GM21360 (cell line): Measurements from ENCODE around the gene NFAM1.

Experiments used
- ATAC-seq: cut with Tn5 transposase; IDR thresholded peaks from one replicate; pipeline ENCODE4 v1.9.1; 2021; ENCODE audit warnings: mild to moderate bottlenecking, moderate library complexity; ENCODE audit not compliant: unreplicated experiment

Gene NFAM1

DNA sequence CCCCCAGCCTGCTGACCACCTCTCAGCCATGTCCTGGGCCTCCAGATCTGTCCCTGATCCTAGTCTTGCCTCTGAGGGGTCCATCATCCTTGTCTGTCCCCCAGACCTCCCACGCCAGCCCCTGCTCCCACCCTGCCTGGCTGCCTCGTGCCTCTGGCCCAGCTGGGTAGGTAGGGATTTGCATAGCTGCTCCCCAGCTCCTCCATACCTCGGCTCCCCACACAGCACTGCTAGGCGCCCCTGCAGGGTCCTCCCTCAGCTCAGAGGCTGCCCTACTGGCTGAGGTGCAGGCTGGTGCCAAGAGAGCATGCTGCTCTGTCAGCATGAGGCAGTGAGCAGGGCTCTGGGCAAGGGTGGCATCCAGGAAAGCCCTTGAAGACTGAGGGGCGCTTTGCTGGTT is 47.7 kb downstream of the NFAM1 start:
- ATAC-seq = no peak

GRCh38 chr22:42383851-42384417 is 48.3 kb downstream of the NFAM1 start:
- no peak for ATAC-seq

- no peak for ATAC-seq
These were observed 48.9 kb downstream of the NFAM1 start for GRCh38 chr22:42383287-42383686.

DNA sequence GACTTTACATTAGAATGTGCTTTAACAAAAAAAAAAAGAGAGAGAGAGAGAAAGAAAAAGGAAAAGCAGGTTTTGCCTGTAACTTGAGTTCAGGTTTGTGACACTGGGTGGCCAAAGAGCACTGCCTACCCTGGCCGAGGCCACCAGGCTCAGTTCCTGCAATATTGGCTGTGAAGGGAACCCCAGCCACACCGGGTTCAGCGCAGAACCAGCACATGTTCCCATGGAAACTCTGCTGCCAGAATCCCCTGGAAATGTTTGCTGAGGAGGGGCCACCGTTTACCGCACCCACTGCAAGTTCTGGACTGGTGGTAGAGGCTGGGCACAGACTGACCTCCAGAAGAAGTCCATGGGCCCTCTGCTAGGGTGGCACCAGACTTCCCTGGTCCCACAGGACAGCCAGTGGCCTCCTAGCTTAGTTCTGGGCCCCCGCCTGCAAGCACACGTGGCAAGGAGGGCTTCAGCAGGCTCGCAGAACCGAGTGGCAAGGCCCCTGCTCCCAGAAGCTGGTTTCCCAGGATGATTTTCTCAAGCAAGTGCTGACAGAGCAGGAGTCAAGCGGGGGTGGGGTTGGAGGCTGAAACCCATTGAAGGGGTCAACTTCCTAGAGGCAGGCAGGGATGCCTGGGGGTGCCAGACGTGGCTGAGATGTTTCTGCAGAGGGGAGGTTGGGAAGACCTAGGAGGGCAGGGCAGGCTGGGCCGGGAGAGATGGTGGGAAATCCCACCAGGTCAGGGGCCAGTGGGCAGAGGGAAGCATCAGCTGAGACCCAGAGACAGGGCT is 51.2 kb downstream of the NFAM1 start:
- no peak for ATAC-seq

DNA sequence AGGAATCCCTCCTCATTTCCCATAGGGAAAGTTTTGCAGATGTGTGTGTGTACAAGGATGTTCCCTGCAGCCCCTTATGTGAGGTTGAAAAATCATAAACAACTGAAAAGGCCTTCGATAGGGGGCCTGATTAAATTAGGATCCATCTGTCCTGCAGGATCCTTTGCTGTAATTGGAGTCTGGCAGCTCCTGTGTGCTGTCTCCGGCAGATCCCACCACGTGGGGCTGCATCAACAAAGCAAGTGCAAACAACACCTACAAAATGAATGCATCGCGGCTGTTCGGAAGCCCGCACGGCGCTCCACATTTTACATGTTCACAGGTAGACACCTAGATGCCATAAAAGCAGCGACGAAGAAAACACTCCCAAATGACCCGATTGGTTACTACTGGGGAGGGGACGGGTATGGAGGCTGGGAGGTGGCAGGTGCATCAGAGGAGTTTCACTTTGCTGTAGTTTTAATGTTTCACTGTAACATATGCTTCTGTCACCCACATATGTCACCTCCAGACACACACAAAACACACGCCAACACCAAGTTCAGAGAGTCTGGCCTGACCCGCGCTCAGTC is 52.2 kb downstream of the NFAM1 start:
- ATAC-seq = no peak

- ATAC-seq = no peak
These were observed 55.3 kb downstream of the NFAM1 start for GRCh38 chr22:42376711-42377554.

DNA sequence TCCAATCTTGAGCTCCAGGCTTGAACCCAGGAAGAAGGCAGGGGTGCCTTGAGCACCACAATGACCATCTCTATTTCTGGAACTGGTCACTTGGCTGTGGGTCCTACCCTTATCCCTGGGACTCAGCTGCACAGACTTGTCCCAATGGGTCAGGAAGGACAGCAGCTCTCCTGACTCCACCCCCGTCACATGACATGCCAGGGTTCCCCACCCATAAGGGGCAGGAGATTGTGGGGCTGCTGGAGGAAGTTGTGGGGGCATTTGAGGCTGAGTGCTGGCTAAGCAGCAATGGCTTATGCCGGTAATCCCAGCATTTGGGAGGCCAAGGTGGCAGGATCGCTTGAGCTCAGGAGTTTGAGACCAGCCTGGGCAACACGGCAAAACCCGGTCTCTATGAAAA is 56.2 kb downstream of the NFAM1 start:
- ATAC-seq = no peak

DNA sequence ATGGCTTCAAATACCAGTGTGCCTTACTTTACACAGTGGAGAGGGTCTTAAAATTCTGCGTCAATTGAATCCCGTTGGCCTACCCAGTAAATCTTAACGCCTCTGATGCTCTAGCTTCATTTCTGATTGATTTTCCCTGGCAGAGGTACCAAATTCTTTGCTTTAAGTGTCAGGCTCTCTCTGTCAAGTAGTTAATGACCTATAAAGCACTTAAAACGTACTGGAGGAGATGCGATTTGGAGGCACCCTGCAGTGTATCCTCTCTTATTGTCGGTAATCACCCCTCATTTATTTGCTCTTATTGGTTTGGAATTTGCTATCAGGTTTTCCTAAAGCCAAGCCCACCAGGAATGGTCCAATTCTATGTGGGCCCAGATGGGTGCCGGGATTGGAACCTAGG is 59.2 kb downstream of the NFAM1 start:
- no peak for ATAC-seq

- no peak for ATAC-seq
These were observed 60.7 kb downstream of the NFAM1 start for GRCh38 chr22:42371501-42371900.

GRCh38 chr22:42371099-42371498 is 61.1 kb downstream of the NFAM1 start:
- ATAC-seq = no peak

DNA sequence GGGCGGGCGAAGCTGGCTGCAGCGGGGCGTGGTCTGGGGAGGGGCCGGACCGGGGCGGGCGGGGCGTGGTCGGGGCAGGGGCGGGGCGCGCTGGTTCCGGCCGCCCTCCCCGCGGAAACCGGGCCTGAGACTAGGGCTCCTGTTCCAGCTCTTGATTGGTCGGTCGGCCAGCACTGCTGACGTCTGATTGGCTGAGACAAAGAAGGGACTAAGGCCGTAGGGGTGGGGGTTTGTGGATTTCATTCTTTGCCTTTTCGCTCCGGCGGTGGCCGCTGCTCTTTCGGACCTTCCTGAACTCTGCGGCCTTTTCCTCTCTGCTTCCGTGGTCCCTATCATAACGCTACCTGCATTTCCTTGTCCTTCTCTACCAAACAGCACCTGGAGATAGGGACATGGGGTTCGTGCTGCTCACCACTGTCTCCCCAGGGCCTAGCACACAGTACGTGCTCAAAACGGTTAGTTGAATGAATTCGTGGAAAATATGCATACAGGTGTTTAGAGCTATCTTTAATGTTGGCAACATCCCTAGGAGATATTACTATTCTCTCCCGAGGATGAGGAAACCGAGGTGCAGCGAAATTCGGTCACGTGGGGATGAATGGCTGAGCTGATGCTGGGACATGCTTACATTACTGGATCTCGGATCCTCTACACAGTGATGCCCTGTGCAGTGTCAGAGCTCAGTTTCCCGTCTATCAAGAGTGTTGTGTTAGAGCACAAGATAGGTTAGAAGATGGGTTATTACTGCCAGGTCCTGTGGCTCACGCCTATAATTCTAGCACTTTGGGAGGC is 62.8 kb downstream of the NFAM1 start:
- ATAC-seq = peak; percentile 94

DNA sequence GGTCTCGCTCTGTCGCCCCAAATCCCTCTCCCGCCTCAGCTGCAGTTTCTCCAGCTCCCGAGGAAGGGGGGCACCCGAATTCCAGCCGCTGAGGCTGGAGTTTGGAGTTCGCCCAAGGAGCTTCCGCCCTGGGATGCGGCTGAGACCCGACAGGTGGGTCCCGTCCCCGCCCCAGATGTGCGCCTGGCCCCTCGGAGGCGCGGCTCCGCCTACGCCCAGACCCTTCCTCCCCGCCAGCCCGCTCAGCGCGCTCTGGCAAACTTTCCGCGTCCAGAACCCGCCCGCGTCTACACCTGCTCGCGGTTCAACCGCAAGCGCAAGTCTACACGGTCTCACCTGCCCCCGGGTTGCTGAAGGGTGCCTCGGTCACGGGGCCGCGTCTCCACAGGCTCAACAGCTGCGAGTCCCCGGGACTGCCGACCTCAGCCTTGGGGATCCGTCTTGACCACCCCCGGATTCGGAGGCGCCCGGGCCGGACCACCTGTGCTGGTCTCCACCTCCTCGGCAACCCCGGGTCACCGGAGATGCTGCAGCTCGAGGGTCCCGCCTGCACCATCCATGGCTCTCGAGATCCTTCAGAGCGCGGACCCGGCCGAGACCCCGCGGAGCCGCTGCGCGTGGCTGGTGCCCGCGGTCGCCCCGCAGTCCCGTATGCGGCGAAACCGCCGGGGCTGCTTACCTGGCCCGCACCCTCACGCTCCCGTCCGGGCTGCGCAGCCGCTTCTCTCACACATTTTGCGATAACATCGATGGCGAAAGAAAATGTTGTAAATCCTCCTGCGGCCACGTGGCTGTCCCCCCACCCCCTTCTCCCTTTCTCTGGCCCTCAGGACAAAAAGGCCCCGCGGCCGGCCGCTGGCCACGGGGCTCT is 63.6 kb downstream of the NFAM1 start:
- no peak for ATAC-seq

- ATAC-seq = no peak
These were observed 64.2 kb downstream of the NFAM1 start for GRCh38 chr22:42367980-42368378.

- no peak for ATAC-seq
These were observed 65.2 kb downstream of the NFAM1 start for GRCh38 chr22:42366806-42367581.

DNA sequence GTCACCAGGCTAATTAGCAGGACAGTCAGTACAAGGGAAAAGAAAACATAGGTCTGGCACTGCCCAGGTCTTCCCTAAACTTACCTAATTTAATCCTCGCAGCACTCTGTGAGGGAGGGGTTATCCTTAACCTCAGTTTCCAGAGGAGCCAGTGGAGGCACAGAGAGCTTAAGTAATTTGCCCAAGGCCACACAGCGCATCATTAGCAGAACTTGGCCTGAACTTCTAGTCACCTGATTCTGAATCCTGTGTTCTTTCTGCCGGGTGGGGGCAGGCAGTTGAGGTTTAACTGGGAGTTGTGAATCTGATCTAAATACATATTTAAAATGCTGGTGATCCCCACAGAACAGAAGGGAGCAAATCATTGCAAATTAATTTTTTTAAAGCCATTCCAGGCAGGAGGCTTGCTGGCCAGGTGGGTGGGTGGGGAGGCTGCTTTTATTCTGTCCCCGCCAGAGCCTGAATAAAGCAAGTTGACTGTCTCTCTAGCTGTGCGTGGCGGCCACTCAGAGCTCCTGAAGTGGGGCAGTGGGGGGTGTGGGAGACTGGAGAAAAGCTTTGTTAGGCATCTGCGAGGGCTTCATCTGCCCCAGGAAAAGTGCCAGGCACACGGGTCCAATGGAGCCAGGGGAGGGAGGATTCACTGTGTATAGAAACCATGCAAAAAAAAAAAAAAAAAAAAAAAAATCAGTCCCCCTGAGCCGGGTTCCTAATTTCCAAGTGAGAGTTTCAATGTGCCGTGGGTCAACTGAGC is 66.1 kb downstream of the NFAM1 start:
- no peak for ATAC-seq

DNA sequence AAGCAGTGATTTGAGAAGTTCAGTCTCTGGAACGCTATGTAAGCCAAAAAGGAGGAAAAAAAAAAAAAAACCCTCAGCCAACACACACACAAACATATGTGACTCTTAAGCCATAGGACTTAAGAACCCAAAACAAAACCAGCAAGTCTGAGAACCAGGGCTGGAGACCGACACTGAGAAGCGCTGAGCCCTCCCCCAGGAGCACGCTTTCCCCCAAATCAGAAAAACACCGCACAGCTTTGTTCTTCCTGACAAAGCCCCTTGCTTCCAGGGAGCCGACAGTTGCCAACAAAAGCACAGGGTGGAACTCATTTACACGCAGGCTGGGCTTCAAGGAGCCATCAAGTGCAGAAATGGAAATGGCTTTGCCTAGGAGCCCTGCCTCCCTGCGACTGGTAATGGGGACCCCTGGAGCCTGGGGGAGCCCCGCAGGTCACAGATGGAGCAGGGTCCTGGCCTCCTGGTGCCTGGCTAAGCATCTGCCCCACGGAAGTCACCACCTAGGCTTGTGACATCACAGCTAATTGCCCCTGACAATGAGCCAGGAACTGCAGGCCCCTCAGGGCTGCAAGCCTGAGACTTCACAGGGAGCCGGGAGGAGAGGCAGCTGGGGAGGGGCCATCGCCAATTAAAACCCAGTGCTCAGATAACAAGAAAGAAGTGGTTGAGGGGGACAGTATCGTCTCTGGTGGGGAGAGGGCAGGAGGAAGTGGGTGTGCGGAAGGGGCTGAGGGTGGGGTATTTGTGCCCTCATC is 66.9 kb downstream of the NFAM1 start:
- ATAC-seq = no peak

- ATAC-seq = no peak
These were observed 67.5 kb downstream of the NFAM1 start for GRCh38 chr22:42364604-42365110.
